ENCODE measurements around the gene ARHGAP15.

DNA sequence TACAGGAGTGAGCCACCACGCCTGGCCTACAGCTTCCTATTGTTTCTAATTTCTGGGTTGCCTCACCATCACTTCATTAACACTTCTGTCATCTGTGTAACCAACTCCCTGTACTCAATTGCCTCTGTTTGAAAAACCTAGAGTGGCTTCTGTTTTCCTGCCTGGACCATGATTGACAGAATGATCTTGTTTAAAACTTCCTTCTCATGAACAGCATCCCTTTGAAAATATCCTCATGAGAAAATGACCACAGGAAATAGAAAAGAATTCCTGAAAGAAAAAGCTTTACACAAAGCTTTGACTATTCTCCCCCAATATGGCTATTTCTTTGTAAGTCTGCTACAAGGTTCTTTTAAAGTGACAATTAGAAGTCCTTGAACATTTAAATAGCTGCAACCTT lies 672.3 kb downstream of the ARHGAP15 start:
- TF ChIP-seq SP1 (IDR thresholded peaks at IDR 0.05) = no peak
- TF ChIP-seq FOXM1 (IDR thresholded peaks at IDR 0.05; ENCODE audit: borderline replicate concordance) = no peak
- no peak for TF ChIP-seq PKNOX1 (IDR thresholded peaks at IDR 0.05)

All from HEK293T (cell line).